H1 (cell line): ENCODE results near the gene ZNF346.

Experiments
- ATF2 ChIP-seq: IDR thresholded peaks from 2 replicates; pipeline ENCODE4 v1.6.1; 2012; ENCODE audit warnings: low read length, inconsistent platforms
- CTCF ChIP-seq, 3 experiments: IDR thresholded peaks; 1 replicate in 2 of 3; 2 replicates in 1 of 3; pipeline versions ENCODE4 v1.5.1 to v1.6.1; 2011; ENCODE audit warnings: low read length in 3 of 3, mild to moderate bottlenecking in 3 of 3, inconsistent platforms in 2 of 3, low read depth in 1 of 3, moderate library complexity in 1 of 3; ENCODE audit not compliant: insufficient read depth in 1 of 3; ENCODE audit errors: control extremely low read depth in 1 of 3
- POLR2A ChIP-seq, 2 experiments: IDR thresholded peaks; 1 replicate in 1 of 2; 2 replicates in 1 of 2; pipeline ENCODE4 v1.6.1; 2011; ENCODE audit warnings: low read depth in 2 of 2, low read length in 2 of 2, mild to moderate bottlenecking in 2 of 2; ENCODE audit errors: control extremely low read depth in 1 of 2
- RAD21 ChIP-seq, 2 experiments: IDR thresholded peaks in 1 of 2; conservative IDR thresholded peaks in 1 of 2; 2 replicates each; pipeline ENCODE4 v1.6.1; 2011; ENCODE audit warnings: low read depth in 2 of 2, low read length in 2 of 2, improper control_type of control experiment in 1 of 2, inconsistent platforms in 1 of 2, mild to moderate bottlenecking in 1 of 2, moderate library complexity in 1 of 2
- RFX5 ChIP-seq: IDR thresholded peaks from 2 replicates; pipeline ENCODE4 v1.6.1; 2011; ENCODE audit warnings: low read depth, low read length, improper control_type of control experiment, borderline replicate concordance
- SP1 ChIP-seq: IDR thresholded peaks from 2 replicates; pipeline ENCODE4 v1.6.1; 2011; ENCODE audit warnings: low read depth, low read length

GRCh38 chr5:177097016-177097985, 74.8 kb downstream of the ZNF346 start:
- no peak for TF ChIP-seq SP1
- TF ChIP-seq POLR2A (IDR thresholded peaks at IDR 0.05; ENCODE audit: control extremely low read depth in 1 of 2, low read depth in 2 of 2, low read length in 2 of 2): no peak
- no peak for TF ChIP-seq CTCF (IDR thresholded peaks at IDR 0.05; ENCODE audit: control extremely low read depth in 1 of 3, insufficient read depth in 1 of 3, low read depth in 1 of 3, low read length in 3 of 3)
- no peak for TF ChIP-seq RAD21 (IDR thresholded peaks at IDR 0.05 in 1 of 2, conservative IDR thresholded peaks at IDR 0.05 in 1 of 2; ENCODE audit: low read depth in 2 of 2, low read length in 2 of 2)
- TF ChIP-seq RFX5: no peak
- TF ChIP-seq ATF2: no peak
